Hepatocyte (in vitro differentiated cells): Measurements from ENCODE around the gene TAS2R60. TPM values are rescaled to one million over a fixed set of nuclear protein-coding genes. Genes with fewer than 3 reads are reported as not detected.

Source experiments
- DNase-seq: peaks from one replicate; pipeline ENCODE4 v3.0.0-alpha.2; 2016; ENCODE audit warnings: low spot score
- H2AFZ ChIP-seq: fragments of 200-600 bp; sonication (generic); 2 replicates; pipeline ENCODE4 v1.6.0; 2016; ENCODE audit warnings: antibody characterized with exemption, mild to moderate bottlenecking
- H3K27ac ChIP-seq: fragments of 200-600 bp; sonication (generic); 2 replicates; pipeline ENCODE4 v1.5.1; 2016; ENCODE audit warnings: mild to moderate bottlenecking
- H3K27me3 ChIP-seq: fragments of 200-600 bp; sonication (generic); 2 replicates; pipeline ENCODE4 v1.6.1; 2016
- H3K36me3 ChIP-seq: fragments of 200-600 bp; sonication (generic); replicated peaks from 2 replicates; pipeline ENCODE4 v1.5.1; 2016; ENCODE audit warnings: low read depth; ENCODE audit not compliant: insufficient read depth
- H3K4me1 ChIP-seq: fragments of 200-600 bp; sonication (generic); 2 replicates; pipeline ENCODE4 v1.5.1; 2016; ENCODE audit warnings: mild to moderate bottlenecking, moderate library complexity; ENCODE audit not compliant: insufficient read depth
- H3K4me2 ChIP-seq: fragments of 200-600 bp; sonication (generic); 2 replicates; pipeline ENCODE4 v1.6.0; 2016
- H3K4me3 ChIP-seq: fragments of 200-600 bp; sonication (generic); 2 replicates; pipeline ENCODE4 v1.5.1; 2016; ENCODE audit warnings: mild to moderate bottlenecking
- H3K79me2 ChIP-seq: fragments of 200-600 bp; sonication (generic); 2 replicates; pipeline ENCODE4 v1.6.0; 2017; ENCODE audit warnings: mild to moderate bottlenecking
- H3K9me2 ChIP-seq: fragments of 200-600 bp; sonication (generic); replicated peaks from 2 replicates; pipeline ENCODE4 v1.6.0; 2017; ENCODE audit warnings: mild to moderate bottlenecking; ENCODE audit not compliant: insufficient read depth
- H3K9me3 ChIP-seq: fragments of 200-600 bp; sonication (generic); 2 replicates; pipeline ENCODE4 v1.5.1; 2016; ENCODE audit warnings: low read depth, mild to moderate bottlenecking
- H4K20me1 ChIP-seq: fragments of 200-600 bp; sonication (generic); 2 replicates; pipeline ENCODE4 v1.6.0; 2016; ENCODE audit warnings: mild to moderate bottlenecking; ENCODE audit not compliant: insufficient read depth, poor library complexity, severe bottlenecking
- CTCF ChIP-seq: fragments of 200-600 bp; sonication (generic); IDR thresholded peaks from 2 replicates; pipeline ENCODE4 v1.5.1; 2016; ENCODE audit warnings: antibody characterized with exemption, mild to moderate bottlenecking; ENCODE audit not compliant: poor library complexity
- EZH2 ChIP-seq: fragments of 200-600 bp; sonication (generic); IDR thresholded peaks from 2 replicates; pipeline ENCODE4 v1.6.1; 2016; ENCODE audit warnings: antibody characterized with exemption, mild to moderate bottlenecking, borderline replicate concordance
- EZH2phosphoT487 ChIP-seq: fragments of 200-600 bp; sonication (generic); IDR thresholded peaks from one replicate; pipeline ENCODE4 v1.6.1; 2018; ENCODE audit warnings: antibody characterized with exemption, mild to moderate bottlenecking, low read depth, moderate library complexity; ENCODE audit not compliant: unreplicated experiment, severe bottlenecking
- WGBS: methylation state at CpG from one replicate; pipeline ENCODE4 v1.1.6; 2016; ENCODE audit warnings: low lambda C conversion rate; ENCODE audit errors: missing lambda C conversion rate; 5-methylcytosine and 5-hydroxymethylcytosine counted together
- polyA plus RNA-seq: library from polyadenylated mRNA; unstranded; fragments of >200 nt; fragmentation: Nextera tagmentation; extraction: Ambion mirVana; gene quantifications from 2 replicates; pipeline ENCODE4 v1.2.1, GENCODE V29; 2016
- total RNA-seq: library from RNA; depleted of rRNA; stranded (reverse); fragments of >200 nt; gene quantifications from 2 replicates; pipeline ENCODE4 v1.2.3, GENCODE V29; 2014

Gene TAS2R60
- total and polyA plus RNA-seq, 2 experiments from 2014 or later, result not detected

GRCh38 chr7:143444063-143444782 is 970 bp downstream of the TAS2R60 start:
- H3K4me2 ChIP-seq, result no peak overlapping the region
- no peak overlapping the region for H3K4me3 ChIP-seq
- TF ChIP-seq EZH2phosphoT487 (no peak), EZH2 (no peak), CTCF (no peak)
- no peaks in the 10 kb centered on the region for H3K36me3 ChIP-seq
- no peaks in the 10 kb centered on the region for H3K79me2 ChIP-seq
- no peaks in the 10 kb centered on the region for H3K9me3 ChIP-seq
- H3K9me2 ChIP-seq, result no peaks in the 10 kb centered on the region
- 94% methylated on average over 6 of the region's 6 CpGs for WGBS
- H3K27ac ChIP-seq, result no peak overlapping the region
- no peaks in the 10 kb centered on the region for H4K20me1 ChIP-seq
- no peaks in the 10 kb centered on the region for H3K27me3 ChIP-seq
- no peak overlapping the region for H2AFZ ChIP-seq
- DNase-seq, result no peak
- H3K4me1 ChIP-seq, result no peaks in the 10 kb centered on the region

GRCh38 chr7:143444785-143445184 is 1.5 kb downstream of the TAS2R60 start:
- WGBS, result 93% methylated on average over 1 of the region's 1 CpG
- Histone ChIP-seq H3K9me3 (no peaks in the 10 kb centered on the region), H3K4me3 (no peak overlapping the region), H3K9me2 (no peaks in the 10 kb centered on the region), H3K36me3 (no peaks in the 10 kb centered on the region), H4K20me1 (no peaks in the 10 kb centered on the region), H3K27ac (no peak overlapping the region), H3K27me3 (no peaks in the 10 kb centered on the region), H3K79me2 (no peaks in the 10 kb centered on the region), H3K4me2 (no peak overlapping the region), H2AFZ (no peak overlapping the region), H3K4me1 (no peaks in the 10 kb centered on the region)
- TF ChIP-seq EZH2 (no peak), CTCF (no peak)
- DNase-seq, result no peak

GRCh38 chr7:143447466-143447865 is 4.2 kb downstream of the TAS2R60 start:
- WGBS, result 71% methylated on average over 3 of the region's 3 CpGs
- Histone ChIP-seq H3K27me3 (no peaks in the 10 kb centered on the region), H4K20me1 (no peaks in the 10 kb centered on the region), H3K36me3 (no peaks in the 10 kb centered on the region), H3K9me3 (no peaks in the 10 kb centered on the region), H3K4me1 (no peaks in the 10 kb centered on the region), H3K79me2 (no peaks in the 10 kb centered on the region), H3K4me2 (no peak overlapping the region), H3K9me2 (no peaks in the 10 kb centered on the region), H3K27ac (no peak overlapping the region), H2AFZ (no peak overlapping the region), H3K4me3 (no peak overlapping the region)
- TF ChIP-seq EZH2phosphoT487, result no peak
- TF ChIP-seq CTCF, result no peak
- TF ChIP-seq EZH2, result no peak
- no peak for DNase-seq

- no peak for DNase-seq
- Histone ChIP-seq H3K27ac (no peak overlapping the region), H3K79me2 (no peaks in the 10 kb centered on the region), H3K4me3 (no peak overlapping the region), H3K4me2 (no peak overlapping the region), H3K4me1 (no peaks in the 10 kb centered on the region), H2AFZ (no peak overlapping the region), H4K20me1 (no peaks in the 10 kb centered on the region), H3K9me2 (no peaks in the 10 kb centered on the region), H3K9me3 (no peaks in the 10 kb centered on the region), H3K36me3 (no peaks in the 10 kb centered on the region), H3K27me3 (no peaks in the 10 kb centered on the region)
- TF ChIP-seq EZH2phosphoT487, result no peak
- TF ChIP-seq CTCF, result no peak
- no peak for TF ChIP-seq EZH2
- 91% methylated on average over 5 of the region's 5 CpGs for WGBS
Observed at GRCh38 chr7:143448429-143448828, 5.2 kb downstream of the TAS2R60 start.
